Stimulated activated CD4-positive, alpha-beta T cell treated with anti-CD3 and anti-CD28 coated beads, Interleukin-12 subunit alpha, Interleukin-12 subunit beta, amount 100 ng/mL, for 24 hours (primary cell): ENCODE data around the gene INPP5J.
"Not testable (repeated sequence)": the region's sequence is repeated elsewhere in the genome, so short reads cannot be mapped to it uniquely, and the experiment has no call there.

Experiments
- DNase-seq, 2 experiments: peaks; one replicate each; pipeline ENCODE4 v3.0.0-alpha.2; 2020; ENCODE audit warnings: low read depth in 2 of 2

The INPP5J gene

GRCh38 chr22:31088233-31088986, 34.4 kb upstream of the INPP5J start:
- no peak for DNase-seq

DNA sequence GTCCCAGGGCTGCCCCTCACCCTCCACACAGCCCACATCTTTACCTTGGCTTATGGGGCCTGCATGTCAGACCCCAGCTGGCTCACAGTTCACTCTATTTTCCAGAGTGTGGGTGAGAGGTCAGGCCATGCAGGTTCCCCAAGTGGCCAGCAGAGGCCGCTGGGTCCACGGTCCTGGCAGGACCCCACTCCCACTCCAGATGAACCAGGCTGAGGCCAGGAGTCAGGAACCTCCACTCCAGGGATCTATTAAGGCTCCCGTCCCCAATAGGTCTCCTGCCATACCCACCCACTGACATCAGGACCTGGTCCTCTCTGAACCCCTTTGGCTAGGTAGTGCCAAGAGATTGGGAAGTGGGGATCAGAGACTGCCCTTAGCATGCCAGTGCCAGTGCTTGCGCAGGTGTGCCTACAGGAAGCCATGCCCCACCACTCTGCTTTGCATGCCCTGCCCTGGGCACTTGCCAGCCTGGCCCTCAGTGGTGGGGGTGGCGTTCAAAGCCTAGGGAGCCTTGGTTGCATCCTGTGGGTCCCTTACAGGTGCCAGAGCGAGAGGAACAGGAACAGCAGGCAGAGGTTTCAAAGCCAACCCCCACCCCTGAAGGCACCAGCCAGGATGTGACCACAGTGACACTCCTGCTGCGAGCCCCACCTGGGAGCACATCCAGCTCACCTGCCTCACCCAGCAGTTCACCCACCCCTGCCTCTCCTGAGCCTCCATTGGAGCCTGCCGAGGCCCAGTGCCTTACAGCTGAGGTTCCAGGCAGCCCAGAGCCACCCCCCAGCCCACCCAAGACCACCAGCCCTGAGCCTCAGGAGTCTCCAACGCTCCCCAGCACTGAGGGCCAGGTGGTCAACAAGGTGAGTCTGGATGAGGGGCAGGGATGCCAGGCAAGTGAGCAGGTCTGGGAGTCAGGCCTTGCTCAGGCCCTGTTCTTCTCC, 33.3 kb upstream of the INPP5J start:
- no peak for DNase-seq

DNA sequence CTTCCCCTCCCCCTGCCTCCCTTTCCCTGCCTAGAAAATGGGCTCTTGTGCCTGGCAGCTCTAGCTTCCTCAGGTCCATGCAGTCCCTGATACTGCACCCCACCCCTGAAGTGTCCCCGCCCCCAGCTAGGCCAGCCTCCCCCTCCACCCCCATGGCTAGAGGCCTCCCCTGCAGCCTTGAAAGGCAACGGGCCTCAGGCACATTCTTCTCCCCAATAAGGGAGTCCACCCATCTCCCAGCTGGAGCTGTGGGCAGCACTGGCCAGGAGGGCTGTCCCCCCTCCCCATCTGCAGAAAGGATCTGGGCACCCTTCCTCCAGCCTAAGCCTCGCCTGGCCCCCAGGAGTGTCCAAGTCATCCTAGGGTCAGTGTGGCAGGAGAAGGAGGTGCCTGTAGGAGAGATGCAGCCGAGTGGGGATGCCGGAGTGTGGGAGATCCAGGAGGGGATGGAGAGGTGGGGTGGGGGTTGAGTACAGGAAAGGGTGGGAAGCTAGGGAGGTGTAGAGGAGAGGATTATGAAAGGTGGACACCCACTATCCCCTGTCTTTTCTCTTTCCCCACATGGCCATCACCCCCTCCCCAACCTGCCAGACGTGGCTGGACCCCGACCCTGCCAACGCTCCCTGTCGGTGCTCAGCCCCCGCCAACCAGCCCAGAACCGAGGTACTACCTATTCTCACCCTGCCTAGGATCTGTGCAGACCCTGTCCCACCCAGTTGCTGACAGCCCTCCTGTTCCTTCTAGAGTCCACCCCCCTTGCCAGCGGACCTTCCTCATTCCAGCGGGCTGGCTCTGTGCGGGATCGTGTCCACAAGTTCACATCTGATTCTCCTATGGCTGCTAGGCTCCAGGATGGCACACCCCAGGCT, 32.3 kb upstream of the INPP5J start:
- DNase-seq = no peak

DNA sequence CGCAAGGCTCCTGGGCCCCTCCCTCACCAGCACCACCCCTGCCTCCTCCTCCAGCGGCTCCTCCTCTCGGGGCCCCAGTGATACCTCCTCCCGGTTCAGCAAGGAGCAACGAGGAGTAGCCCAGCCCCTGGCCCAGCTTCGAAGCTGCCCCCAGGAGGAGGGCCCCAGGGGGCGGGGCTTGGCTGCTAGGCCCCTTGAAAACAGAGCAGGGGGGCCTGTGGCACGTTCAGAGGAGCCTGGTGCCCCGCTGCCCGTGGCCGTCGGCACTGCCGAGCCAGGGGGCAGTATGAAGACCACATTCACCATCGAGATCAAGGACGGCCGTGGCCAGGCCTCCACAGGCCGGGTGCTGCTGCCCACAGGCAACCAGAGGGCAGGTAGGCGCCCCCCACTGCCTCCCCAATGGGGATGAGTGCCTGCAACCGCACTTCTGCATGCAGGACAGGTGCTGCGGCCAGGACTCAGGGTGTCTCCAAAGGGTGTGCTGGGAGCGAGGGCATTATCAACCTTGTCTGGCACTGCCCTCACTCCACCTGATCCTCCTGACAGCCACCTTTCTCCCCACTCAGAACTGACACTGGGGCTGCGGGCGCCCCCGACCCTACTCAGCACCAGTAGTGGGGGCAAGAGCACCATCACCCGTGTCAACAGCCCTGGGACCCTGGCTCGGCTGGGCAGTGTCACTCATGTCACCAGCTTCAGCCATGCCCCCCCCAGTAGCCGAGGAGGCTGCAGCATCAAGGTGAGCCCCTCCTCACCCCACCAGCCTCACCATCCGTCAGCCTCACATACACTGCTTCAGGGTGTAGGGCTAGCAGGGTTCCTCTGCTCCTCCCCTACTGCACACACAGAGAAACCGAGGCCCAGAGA, 31.4 kb upstream of the INPP5J start:
- DNase-seq = no peak

GRCh38 chr22:31092161-31092560, 30.6 kb upstream of the INPP5J start:
- no peak for DNase-seq

- DNase-seq = no peak
Observed at GRCh38 chr22:31093086-31093850, 29.5 kb upstream of the INPP5J start.

DNA sequence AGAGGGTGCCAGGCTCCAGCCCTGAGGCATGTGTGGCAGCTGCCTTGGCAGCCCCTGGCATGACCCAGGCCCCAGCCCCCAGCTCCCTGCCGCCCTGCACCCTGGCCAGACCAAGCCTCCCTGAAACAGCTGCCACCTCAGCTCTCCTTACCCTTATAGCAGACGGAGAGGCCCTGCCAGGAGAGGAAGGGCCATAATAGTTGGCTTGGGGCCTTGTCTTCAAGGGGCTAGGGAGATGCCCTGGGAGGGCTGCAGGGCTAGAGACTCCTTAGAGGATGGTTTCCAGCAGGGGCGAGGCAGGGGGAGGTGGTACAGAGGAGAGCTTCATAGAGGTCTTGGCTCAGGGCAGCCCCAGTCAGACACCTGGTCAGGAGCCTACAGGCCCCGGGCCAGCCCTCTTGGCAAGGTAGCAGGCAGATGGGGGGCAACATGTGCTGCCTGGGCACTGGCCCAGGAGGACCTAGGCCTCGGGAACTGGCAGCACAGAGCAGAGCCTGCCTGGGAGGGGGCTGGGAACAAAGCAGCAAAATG, 28.7 kb upstream of the INPP5J start:
- DNase-seq = no peak

DNA sequence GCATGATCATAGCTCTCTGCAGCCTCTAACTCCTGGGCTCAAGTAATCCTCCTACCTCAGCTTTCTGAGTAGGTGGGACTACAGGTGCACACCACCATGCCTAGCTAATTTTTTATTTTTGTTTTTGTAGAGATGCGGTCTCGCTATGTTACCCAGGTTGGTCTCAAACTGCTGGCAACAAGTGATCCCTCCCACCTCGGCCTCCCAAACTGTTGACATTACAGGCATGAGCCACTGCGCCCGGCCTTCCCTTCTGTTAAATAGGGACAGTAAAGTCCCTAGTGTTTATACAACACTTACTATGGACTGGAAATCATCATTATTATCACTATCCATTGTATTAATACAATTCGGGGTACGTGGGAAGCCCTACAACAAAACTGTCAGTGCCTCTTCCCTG, 28.0 kb upstream of the INPP5J start:
- no peak for DNase-seq

DNA sequence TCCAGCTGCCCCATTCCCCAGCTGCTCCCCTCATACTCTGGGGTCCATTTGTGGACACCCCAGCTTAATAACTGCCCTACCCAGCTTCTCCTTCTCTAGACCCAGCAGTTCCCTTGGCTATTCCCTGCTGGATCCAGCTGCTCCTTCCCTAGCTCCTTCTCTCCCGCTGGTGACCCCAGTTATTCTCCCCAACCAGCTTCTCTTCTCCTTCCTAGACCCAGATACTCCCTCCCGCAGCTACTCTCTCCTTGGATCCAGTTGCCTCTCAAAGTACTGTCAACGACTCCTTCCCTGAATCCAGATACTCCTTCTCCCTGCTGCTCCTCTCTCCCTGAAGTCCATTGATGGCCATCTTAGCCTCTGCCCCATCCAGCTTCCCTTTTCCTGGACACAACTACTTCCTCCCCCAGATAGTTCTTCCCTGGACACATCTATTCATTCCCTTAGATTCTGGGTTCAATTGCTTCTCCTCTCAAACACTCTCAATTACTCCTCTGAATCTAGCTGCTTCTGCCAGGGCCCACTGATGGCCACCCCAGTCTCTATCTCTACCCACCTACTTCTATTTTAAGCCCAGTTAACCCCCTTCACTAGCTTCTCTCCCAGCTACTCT, 27.0 kb upstream of the INPP5J start:
- no peak for DNase-seq

DNA sequence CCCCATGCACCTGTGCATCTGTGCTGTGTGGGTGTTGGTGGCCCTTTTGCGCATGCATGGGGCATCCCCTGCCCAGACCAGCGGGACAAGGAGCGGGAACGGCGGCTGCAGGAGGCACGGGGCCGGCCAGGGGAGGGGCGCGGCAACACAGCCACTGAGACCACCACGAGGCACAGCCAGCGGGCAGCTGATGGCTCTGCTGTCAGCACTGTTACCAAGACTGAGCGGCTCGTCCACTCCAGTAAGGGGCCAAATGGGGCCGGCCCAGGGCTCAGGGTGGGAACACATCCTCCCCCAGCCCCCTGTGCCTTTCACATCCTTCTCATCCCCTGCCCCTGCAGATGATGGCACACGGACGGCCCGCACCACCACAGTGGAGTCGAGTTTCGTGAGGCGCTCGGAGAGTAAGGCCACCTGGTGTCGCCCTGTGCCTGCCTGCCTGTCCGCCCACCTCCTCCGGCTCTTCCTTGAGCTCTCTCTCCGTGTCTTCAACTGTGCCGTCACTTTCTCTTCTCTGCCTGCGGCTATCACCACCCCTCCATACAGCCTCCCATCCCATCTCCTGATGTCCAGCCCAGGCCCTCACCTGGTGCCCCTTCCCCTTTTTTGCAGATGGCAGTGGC, 26.0 kb upstream of the INPP5J start:
- no peak for DNase-seq

DNA sequence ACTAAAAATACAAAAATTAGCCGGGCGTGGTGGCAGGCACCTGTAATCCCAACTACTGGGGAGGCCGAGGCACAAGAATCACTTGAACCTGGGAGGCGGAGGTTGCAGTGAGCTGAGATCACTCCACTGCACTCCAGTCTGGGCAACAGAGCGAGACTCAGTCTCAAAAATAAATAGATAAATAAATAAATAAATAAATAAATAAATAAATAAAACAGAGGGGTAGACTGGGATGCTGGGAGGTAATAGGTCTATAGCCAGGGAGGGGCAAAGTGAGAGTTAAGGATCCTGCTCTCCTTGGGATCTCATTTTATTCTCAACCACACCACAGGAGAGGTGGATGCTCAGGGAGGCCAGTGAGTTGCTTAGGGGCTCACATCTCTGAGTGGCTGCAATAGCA, 25.2 kb upstream of the INPP5J start:
- DNase-seq = not testable (repeated sequence)

- no peak for DNase-seq
Observed at GRCh38 chr22:31097941-31098631, 24.7 kb upstream of the INPP5J start.

- no peak for DNase-seq
Observed at GRCh38 chr22:31098632-31099110, 24.1 kb upstream of the INPP5J start.

GRCh38 chr22:31099386-31099785, 23.4 kb upstream of the INPP5J start:
- no peak for DNase-seq

DNA sequence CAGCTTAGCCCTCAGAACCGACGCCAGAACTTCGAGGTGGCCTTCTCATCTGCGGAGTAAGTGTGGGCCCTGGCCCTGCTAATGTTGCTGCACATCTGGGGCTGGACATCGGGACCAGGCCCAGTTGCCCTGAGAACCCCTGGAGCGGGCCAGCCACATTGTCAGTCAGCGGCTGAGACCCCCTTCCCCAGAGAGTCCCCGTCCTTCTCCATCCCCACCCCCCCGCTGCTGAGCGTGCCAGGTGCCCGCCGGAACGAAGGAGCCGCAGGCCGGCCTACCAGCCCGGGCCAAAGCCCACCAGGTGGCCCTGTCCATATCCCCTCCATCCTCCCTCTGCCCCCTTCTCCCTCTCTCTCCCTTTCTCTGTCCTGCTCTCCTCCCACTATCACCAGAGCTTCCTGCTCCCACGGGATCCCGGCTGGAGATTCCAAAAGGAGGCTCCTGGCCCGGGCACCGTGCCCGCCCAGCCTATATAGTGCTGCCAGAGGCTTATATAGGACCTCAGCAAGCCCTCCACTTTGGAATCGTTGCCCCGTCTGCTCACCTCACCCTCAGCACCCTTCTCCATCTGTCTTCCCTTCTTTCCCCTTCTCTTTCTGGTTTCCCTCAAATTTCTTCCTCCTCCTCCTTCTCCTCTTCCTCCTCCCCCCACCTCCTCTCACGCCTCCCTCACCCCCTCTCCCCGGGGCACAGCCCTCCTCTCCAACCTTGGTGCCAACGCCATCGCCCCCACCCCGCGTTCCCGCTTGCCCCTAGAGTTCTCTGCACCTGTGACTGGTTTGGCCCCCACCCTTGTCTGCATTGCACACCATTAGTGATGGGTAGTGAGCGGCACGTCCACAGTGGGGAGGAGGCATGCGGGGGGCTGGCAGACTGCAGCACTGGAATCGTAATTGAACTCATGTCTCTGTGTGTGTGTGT, 22.7 kb upstream of the INPP5J start:
- no peak for DNase-seq

DNA sequence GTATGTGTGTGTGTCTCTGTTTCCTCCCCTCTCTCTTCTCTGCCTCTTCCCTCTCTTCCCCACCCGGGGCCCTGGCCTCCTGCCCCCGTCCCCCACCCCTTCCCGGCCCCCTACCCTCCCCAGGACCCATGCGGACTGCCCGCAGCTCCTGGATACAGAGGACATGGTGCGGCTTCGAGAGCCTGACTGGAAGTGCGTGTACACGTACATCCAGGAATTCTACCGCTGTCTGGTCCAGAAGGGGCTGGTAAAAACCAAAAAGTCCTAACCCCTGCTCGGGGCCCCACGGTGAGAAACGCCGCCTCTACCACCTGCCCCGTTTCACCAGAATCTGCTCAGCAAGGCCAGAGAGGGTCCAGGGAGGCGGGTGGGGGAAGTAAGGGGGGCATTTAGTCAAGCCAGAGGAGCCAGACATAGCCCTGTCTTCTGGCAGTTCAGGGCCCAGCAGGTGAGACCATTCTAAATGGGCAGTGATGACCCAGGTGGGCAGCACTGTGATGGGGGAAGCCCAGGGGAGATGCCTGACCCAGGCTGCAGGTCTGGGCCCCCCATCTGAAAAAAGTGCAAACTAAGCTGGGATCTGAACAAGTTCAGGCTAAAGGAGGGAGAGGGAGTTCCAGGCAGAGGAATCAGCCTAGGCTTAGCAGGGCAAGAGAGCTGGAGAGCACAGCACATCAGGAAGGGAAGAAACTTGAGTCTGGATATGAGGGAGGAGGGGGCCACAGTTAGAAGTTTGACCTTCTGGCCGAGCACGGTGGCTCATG, 21.8 kb upstream of the INPP5J start:
- no peak for DNase-seq
